Esophagus muscularis mucosa (tissue), 4 donors: ENCODE measurements around the gene SRSF3. TPM values are rescaled to one million over a fixed set of nuclear protein-coding genes. Genes with fewer than 3 reads are reported as not detected.
A peak's percentile ranks its signal among the peaks of the same experiment; 100 is the strongest.
"Not testable (repeated sequence)": the region's sequence is repeated elsewhere in the genome, so short reads cannot be mapped to it uniquely, and the experiment has no call there.

Experiments used
- DNase-seq: peaks from one replicate; pipeline ENCODE4 v3.0.0-alpha.2; 2017; ENCODE audit errors: extremely low spot score
- H3K27ac ChIP-seq, 4 donors: fragments of 200-600 bp; sonication (generic); replicated peaks in 1 of 4; 1 replicate in 3 of 4; 2 replicates in 1 of 4; pipeline ENCODE4 v1.5.1; 2016 to 2019; ENCODE audit warnings: mild to moderate bottlenecking in 1 of 4
- H3K27me3 ChIP-seq, 4 donors: fragments of 200-600 bp; sonication (generic); one replicate each; pipeline versions ENCODE4 v1.5.1 to v1.6.0; 2016 to 2019
- H3K36me3 ChIP-seq, 4 donors: fragments of 200-600 bp; sonication (generic); one replicate each; pipeline ENCODE4 v1.5.1; 2016 to 2019
- H3K4me1 ChIP-seq, 4 donors: fragments of 200-600 bp; sonication (generic); one replicate each; pipeline ENCODE4 v1.5.1; 2016 to 2019
- H3K4me3 ChIP-seq, 4 donors: fragments of 200-600 bp; sonication (generic); 1 replicate in 2 of 4; 2 replicates in 2 of 4; pipeline ENCODE4 v1.5.1; 2016 to 2019; ENCODE audit warnings: mild to moderate bottlenecking in 4 of 4, moderate library complexity in 1 of 4
- H3K9me3 ChIP-seq, 4 donors: fragments of 200-600 bp; sonication (generic); 1 replicate in 3 of 4; 2 replicates in 1 of 4; pipeline ENCODE4 v1.5.1; 2016 to 2019
- CTCF ChIP-seq, 3 experiments: fragments of 200-600 bp in 2 of 3; fragments of 450-650 bp in 1 of 3; sonication (generic) in 2 of 3; IDR thresholded peaks; one replicate each; pipeline ENCODE4 v1.5.1; 2017 to 2019; ENCODE audit warnings: antibody characterized with exemption in 3 of 3, mild to moderate bottlenecking in 2 of 3, moderate library complexity in 1 of 3
- EP300 ChIP-seq: sonication (generic); formaldehyde crosslinking; IDR thresholded peaks from one replicate; pipeline ENCODE4 v1.6.1; 2017; ENCODE audit warnings: antibody characterized with exemption
- POLR2A ChIP-seq: fragments of 450-650 bp; IDR thresholded peaks from one replicate; pipeline ENCODE4 v1.6.1; 2017; ENCODE audit warnings: antibody characterized with exemption, moderate library complexity, mild to moderate bottlenecking, low read depth
- POLR2AphosphoS5 ChIP-seq, 2 donors: sonication (generic); formaldehyde crosslinking; IDR thresholded peaks; one replicate each; pipeline ENCODE4 v1.6.1; 2017; ENCODE audit warnings: antibody characterized with exemption in 2 of 2
- WGBS: methylation state at CpG from one replicate; pipeline ENCODE4 v1.1.5; 2018; 5-methylcytosine and 5-hydroxymethylcytosine counted together
- intact Hi-C: fragments of 100-400 bp; cut with DNase I; formaldehyde crosslinking; loops from one replicate; pipeline ENCODE4 v1.15.1; 2023
- total RNA-seq, 4 donors: library from RNA; depleted of rRNA; stranded (reverse); fragments of >200 nt; gene quantifications; one replicate each; pipeline versions ENCODE4 v1.1.0 to v1.2.1, GENCODE V29; 2016

Gene SRSF3
- total RNA-seq, 4 donors from 2014 or later = 149 to 226 (median 180) TPM

GRCh38 chr6:36610956-36611336 is 16.8 kb downstream of the SRSF3 start:
- intact Hi-C loops = no loop called here
- Histone ChIP-seq H3K27me3 (no peaks in the 10 kb centered on the region), H3K4me3 (no peak overlapping the region), H3K4me1 (peaks cover 43 to 57% (median 44%) of the 10 kb centered on the region in 4 donors), H3K36me3 (peaks cover 22 to 61% (median 58%) of the 10 kb centered on the region in 4 donors), H3K27ac (peak overlapping the region in 3 of 4 donors; percentile 2 to 5 (median 3)), H3K9me3 (no peaks in the 10 kb centered on the region)
- WGBS = 91% methylated on average over 1 of the region's 1 CpG
- DNase-seq = no peak
- TF ChIP-seq EP300 = no peak
- TF ChIP-seq POLR2AphosphoS5 (IDR thresholded peaks at IDR 0.05) = peak in 1 of 2 donors; percentile 14
- no peak for TF ChIP-seq POLR2A
- TF ChIP-seq CTCF (IDR thresholded peaks at IDR 0.05) = no peak

DNA sequence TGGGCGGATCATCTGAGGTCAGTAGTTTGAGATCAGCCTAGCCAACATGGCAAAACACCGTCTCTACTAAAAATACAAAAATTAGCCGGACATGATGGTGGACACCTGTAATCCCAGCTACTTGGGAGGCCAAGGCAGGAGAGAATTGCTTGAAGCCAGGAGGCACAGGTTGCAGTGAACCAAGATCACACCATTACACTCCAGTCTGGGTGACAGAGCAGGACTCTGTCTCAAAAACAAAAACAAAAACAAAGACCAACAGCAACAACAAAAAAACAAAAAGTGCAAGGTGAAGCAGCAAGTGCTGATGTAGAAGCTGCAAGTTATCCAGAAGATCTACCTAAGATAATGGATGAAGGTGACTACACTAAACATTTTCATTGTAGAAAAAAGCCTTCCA is 17.5 kb downstream of the SRSF3 start:
- Histone ChIP-seq H3K27ac (peak overlapping the region in 1 of 4 donors; percentile 21), H3K4me1 (peaks cover 37 to 49% (median 41%) of the 10 kb centered on the region in 4 donors), H3K36me3 (peaks cover 21 to 55% (median 52%) of the 10 kb centered on the region in 4 donors)
- H3K4me3 ChIP-seq, H3K9me3 ChIP-seq, DNase-seq, H3K27me3 ChIP-seq, intact Hi-C loops: not testable (repeated sequence)
- 77% methylated on average over 3 of the region's 3 CpGs for WGBS

GRCh38 chr6:36612101-36612625 is 18.0 kb downstream of the SRSF3 start:
- Histone ChIP-seq H3K36me3 (peaks cover 16 to 50% (median 47%) of the 10 kb centered on the region in 4 donors), H3K27me3 (no peaks in the 10 kb centered on the region), H3K4me3 (no peak overlapping the region), H3K27ac (peak overlapping the region in 1 of 4 donors; percentile 21), H3K4me1 (peaks cover 37 to 44% (median 41%) of the 10 kb centered on the region in 4 donors), H3K9me3 (no peaks in the 10 kb centered on the region)
- TF ChIP-seq POLR2A (no peak), POLR2AphosphoS5 (IDR thresholded peaks at IDR 0.05) (peak in 1 of 2 donors; percentile 52)
- intact Hi-C loops = no loop called here
- WGBS = 92% methylated on average over 10 of the region's 10 CpGs
- no peak for DNase-seq

DNA sequence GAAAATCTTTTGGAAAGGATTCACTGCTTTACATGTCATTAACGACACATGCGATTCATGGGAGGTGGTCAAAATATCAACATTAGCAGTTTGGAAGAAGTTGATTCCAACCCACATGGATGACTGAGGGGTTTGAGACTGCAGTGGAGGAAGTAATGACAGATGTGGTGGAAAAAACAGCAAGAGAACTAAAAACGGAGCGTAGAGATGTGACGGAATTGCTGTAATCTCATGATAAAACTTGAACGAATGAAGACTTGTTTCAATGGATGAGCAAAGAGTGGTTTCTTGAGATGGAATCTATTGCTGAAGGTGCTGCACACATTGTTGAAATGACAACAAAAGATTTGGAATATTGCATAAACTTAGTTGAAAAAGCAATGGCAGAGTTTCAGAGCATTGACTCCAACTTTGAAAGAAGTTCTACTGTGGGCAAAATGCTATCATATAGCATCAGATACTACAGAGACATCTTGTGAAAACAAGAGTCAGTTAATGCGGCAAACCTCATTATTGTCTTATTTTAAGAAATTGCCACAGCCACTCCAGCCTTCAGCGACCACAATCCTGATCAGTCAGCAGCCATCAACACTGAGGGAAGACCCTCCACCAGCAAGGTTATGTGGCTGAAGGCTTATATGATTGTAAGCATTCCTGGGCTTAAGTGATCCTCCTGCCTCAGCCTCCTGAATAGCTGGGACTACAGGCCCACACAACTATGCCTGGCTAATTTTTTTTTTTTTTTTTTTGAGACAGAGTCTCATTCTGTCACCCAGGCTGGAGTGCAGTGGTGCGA is 19.2 kb downstream of the SRSF3 start:
- DNase-seq = no peak
- no peak for TF ChIP-seq EP300
- no peak for TF ChIP-seq CTCF (IDR thresholded peaks at IDR 0.05)
- no peak for TF ChIP-seq POLR2A
- TF ChIP-seq POLR2AphosphoS5 (IDR thresholded peaks at IDR 0.05) = no peak
- H3K9me3 ChIP-seq = no peaks in the 10 kb centered on the region
- H3K27me3 ChIP-seq = no peaks in the 10 kb centered on the region
- peaks cover 28 to 33% (median 30%) of the 10 kb centered on the region in 4 donors for H3K4me1 ChIP-seq
- no peak overlapping the region for H3K4me3 ChIP-seq
- no peak overlapping the region for H3K27ac ChIP-seq
- H3K36me3 ChIP-seq = peaks cover 13 to 46% (median 35%) of the 10 kb centered on the region in 4 donors
- WGBS = 95% methylated on average over 9 of the region's 9 CpGs
- intact Hi-C loops = no loop called here

DNA sequence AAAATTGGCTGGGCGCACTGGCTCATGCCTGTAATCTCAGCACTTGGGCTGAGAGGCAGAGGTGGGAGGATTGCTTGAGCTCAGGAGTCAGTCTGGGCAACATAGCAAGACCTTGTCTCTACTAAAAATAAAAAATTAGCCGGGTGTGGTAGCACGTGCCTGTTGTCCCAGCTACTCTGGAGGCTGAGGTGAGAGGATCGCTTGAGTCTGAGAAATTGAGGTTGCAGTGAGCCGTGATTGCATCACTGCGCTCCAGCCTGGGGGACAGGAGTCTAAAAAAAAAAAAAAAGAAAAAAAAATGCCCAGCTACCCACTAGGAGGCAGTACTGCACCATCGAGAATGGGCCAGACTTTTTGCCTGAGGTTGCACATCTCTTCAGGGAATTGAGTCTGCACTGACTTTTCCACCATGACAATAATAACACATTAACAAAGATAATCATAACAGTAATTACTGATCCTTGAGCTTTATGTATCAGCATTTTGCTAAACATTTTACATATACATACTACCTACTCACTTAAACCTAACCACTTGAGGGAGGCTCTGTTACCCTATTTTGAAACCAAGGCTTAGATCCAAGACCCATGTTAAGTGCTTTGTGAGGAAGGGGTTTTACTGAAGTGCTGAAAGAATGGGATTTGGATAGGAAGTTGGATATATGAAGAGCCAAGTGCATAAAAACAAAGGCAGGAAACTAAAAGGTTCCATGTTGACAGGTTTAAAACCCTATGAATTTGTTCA is 21.0 kb downstream of the SRSF3 start:
- Histone ChIP-seq H3K4me1 (peaks cover 15 to 24% (median 18%) of the 10 kb centered on the region in 4 donors), H3K27me3 (no peaks in the 10 kb centered on the region), H3K9me3 (no peaks in the 10 kb centered on the region), H3K36me3 (peaks cover 13 to 39% (median 30%) of the 10 kb centered on the region in 4 donors), H3K4me3 (no peak overlapping the region), H3K27ac (peak overlapping the region in 1 of 4 donors; percentile 52)
- TF ChIP-seq CTCF (IDR thresholded peaks at IDR 0.05) = peak; percentile 54 to 70 (median 63)
- TF ChIP-seq POLR2AphosphoS5 (IDR thresholded peaks at IDR 0.05) = peak in 1 of 2 donors; percentile 27
- TF ChIP-seq EP300 = no peak
- TF ChIP-seq POLR2A = no peak
- intact Hi-C loops = no loop called here
- no peak for DNase-seq
- WGBS = 59% methylated on average over 7 of the region's 7 CpGs
